Measurements from ENCODE around the gene NAA15.

DNA sequence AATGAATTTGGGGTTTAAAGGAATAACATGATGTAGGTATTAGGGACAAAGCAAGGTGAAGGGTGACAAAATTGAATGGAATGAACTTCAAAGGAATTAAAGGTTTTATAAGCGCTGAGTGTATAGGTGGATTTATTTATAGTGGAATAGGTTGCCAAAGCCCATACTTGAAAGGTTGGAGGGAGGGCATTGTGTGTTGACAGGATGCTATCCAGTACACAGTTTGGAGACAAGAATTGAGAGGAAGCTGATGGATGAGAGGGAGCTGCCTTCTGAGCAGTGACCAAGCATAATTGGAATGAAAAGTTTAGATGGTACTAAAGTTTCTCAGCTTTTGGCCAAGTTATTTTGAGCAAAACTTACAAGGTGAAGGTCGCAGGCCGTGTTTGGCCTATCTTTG lies 100.1 kb downstream of the NAA15 start:
- no peak for TF ChIP-seq CTCF (conservative IDR thresholded peaks at IDR 0.05; ENCODE audit: low read depth, low read length)
- no peak for TF ChIP-seq EZH2 (IDR thresholded peaks at IDR 0.05; ENCODE audit: low read length, unreplicated experiment)
